Astrocyte (in vitro differentiated cells and primary cell): Measurements from ENCODE around the gene TUBA3E. TPM values are rescaled to one million over a fixed set of nuclear protein-coding genes. Genes with fewer than 3 reads are reported as not detected.
"Not testable (repeated sequence)": the region's sequence is repeated elsewhere in the genome, so short reads cannot be mapped to it uniquely, and the experiment has no call there.

ENCODE experiments used
- DNase-seq: peaks from one replicate; pipeline ENCODE4 v3.0.0-alpha.2; 2010; ENCODE audit warnings: low read depth
- FAIRE-seq: peaks from 2 replicates; lab custom pipeline; 2011; peaks lifted over from hg19 to GRCh38; lab: Jason Lieb, UNC
- H2AFZ ChIP-seq: 2 replicates; pipeline ENCODE4 v1.6.0; 2012; ENCODE audit warnings: low read depth, low read length, inconsistent platforms
- H3K27ac ChIP-seq: 2 replicates; pipeline ENCODE4 v1.5.1; 2011; ENCODE audit warnings: low read depth, low read length, inconsistent platforms
- H3K27me3 ChIP-seq: 2 replicates; pipeline ENCODE4 v1.6.0; 2011; ENCODE audit warnings: low read length, inconsistent platforms; ENCODE audit not compliant: insufficient read depth
- H3K36me3 ChIP-seq: 2 replicates; pipeline ENCODE4 v1.5.1; 2011; ENCODE audit warnings: low read length, inconsistent platforms; ENCODE audit not compliant: insufficient read depth
- H3K4me1 ChIP-seq: 2 replicates; pipeline ENCODE4 v1.5.1; 2011; ENCODE audit warnings: low read length, inconsistent platforms; ENCODE audit not compliant: insufficient read depth
- H3K4me2 ChIP-seq: 2 replicates; pipeline ENCODE4 v1.6.0; 2012; ENCODE audit warnings: low read length, inconsistent platforms
- H3K4me3 ChIP-seq: 2 replicates; pipeline ENCODE4 v1.5.1; 2011; ENCODE audit warnings: low read depth, mild to moderate bottlenecking, low read length, inconsistent platforms; ENCODE audit not compliant: insufficient read depth
- H3K79me2 ChIP-seq: 2 replicates; pipeline ENCODE4 v1.6.0; 2012; ENCODE audit warnings: mild to moderate bottlenecking, low read length, inconsistent platforms; ENCODE audit not compliant: insufficient read depth
- H3K9ac ChIP-seq: 2 replicates; pipeline ENCODE4 v1.6.0; 2012; ENCODE audit warnings: mild to moderate bottlenecking, low read length, inconsistent platforms
- H3K9me3 ChIP-seq: 2 replicates; pipeline ENCODE4 v1.5.1; 2012; ENCODE audit warnings: low read depth, mild to moderate bottlenecking, low read length, inconsistent platforms; ENCODE audit not compliant: insufficient read depth
- H4K20me1 ChIP-seq: 2 replicates; pipeline ENCODE4 v1.6.0; 2012; ENCODE audit warnings: low read length, inconsistent platforms; ENCODE audit not compliant: insufficient read depth
- H3K27ac Mint-ChIP-seq: one replicate; pipeline ENCODE4 v1.8.0; 2021; ENCODE audit warnings: mild to moderate bottlenecking, mixed read lengths; ENCODE audit not compliant: unreplicated experiment
- H3K27me3 Mint-ChIP-seq: one replicate; pipeline ENCODE4 v1.8.0; 2021; ENCODE audit warnings: low read depth, mixed read lengths; ENCODE audit not compliant: unreplicated experiment
- H3K36me3 Mint-ChIP-seq: one replicate; pipeline ENCODE4 v1.8.0; 2021; ENCODE audit warnings: low read depth, mixed read lengths; ENCODE audit not compliant: unreplicated experiment
- H3K4me1 Mint-ChIP-seq: one replicate; pipeline ENCODE4 v1.8.0; 2021; ENCODE audit warnings: low read depth, mixed read lengths; ENCODE audit not compliant: unreplicated experiment
- H3K4me3 Mint-ChIP-seq: one replicate; pipeline ENCODE4 v1.8.0; 2021; ENCODE audit warnings: mild to moderate bottlenecking, moderate library complexity, mixed read lengths; ENCODE audit not compliant: unreplicated experiment
- H3K9me3 Mint-ChIP-seq: one replicate; pipeline ENCODE4 v1.8.0; 2021; ENCODE audit warnings: mild to moderate bottlenecking, mixed read lengths; ENCODE audit not compliant: unreplicated experiment
- CTCF ChIP-seq: IDR thresholded peaks from 2 replicates; pipeline ENCODE4 v1.5.1; 2011; ENCODE audit warnings: low read depth, mild to moderate bottlenecking, inconsistent platforms, low read length, moderate library complexity; ENCODE audit not compliant: insufficient read depth
- EZH2 ChIP-seq: IDR thresholded peaks from 2 replicates; pipeline ENCODE4 v1.6.1; 2012; ENCODE audit warnings: mild to moderate bottlenecking, low read length, inconsistent platforms; ENCODE audit not compliant: insufficient read depth
- total RNA-seq: library from RNA; stranded (reverse); gene quantifications from 2 replicates; pipeline ENCODE4 v1.2.1, GENCODE V29; 2021

TUBA3E gene
- total RNA-seq, 1 donor from 2014 or later: not detected

GRCh38 chr2:130165293-130166016 is 32.8 kb downstream of the TUBA3E start:
- TF ChIP-seq CTCF: no peak
- TF ChIP-seq EZH2: no peak
- Mint-ChIP-seq H3K4me3 (no peak overlapping the region), H3K9me3 (no peaks in the 10 kb centered on the region), H3K27me3 (no peaks in the 10 kb centered on the region), H3K27ac (no peak overlapping the region), H3K4me1 (peaks cover 2% of the 10 kb centered on the region), H3K36me3 (peaks cover 13% of the 10 kb centered on the region)
- no peaks in the 10 kb centered on the region for H3K4me1 ChIP-seq
- H2AFZ ChIP-seq: no peak overlapping the region
- no peak overlapping the region for H3K27ac ChIP-seq
- no peak overlapping the region for H3K4me2 ChIP-seq
- no peaks in the 10 kb centered on the region for H3K9me3 ChIP-seq
- H3K27me3 ChIP-seq: no peaks in the 10 kb centered on the region
- no peak for DNase-seq
- H3K4me3 ChIP-seq: no peak overlapping the region
- FAIRE-seq: no peak
- H3K79me2 ChIP-seq: no peaks in the 10 kb centered on the region
- H4K20me1 ChIP-seq: peaks cover 6% of the 10 kb centered on the region
- peaks cover 19% of the 10 kb centered on the region for H3K36me3 ChIP-seq
- no peak overlapping the region for H3K9ac ChIP-seq

GRCh38 chr2:130162968-130163367 is 35.3 kb downstream of the TUBA3E start:
- peaks cover 2% of the 10 kb centered on the region for H3K4me1 Mint-ChIP-seq
- H3K27me3 ChIP-seq: no peaks in the 10 kb centered on the region
- peaks cover 13% of the 10 kb centered on the region for H3K36me3 Mint-ChIP-seq
- no peak overlapping the region for H3K27ac ChIP-seq
- no peaks in the 10 kb centered on the region for H3K9me3 Mint-ChIP-seq
- no peak overlapping the region for H2AFZ ChIP-seq
- H4K20me1 ChIP-seq: peaks cover 4% of the 10 kb centered on the region
- H3K79me2 ChIP-seq: no peaks in the 10 kb centered on the region
- H3K27ac Mint-ChIP-seq: no peak overlapping the region
- no peak for DNase-seq
- peaks cover 19% of the 10 kb centered on the region for H3K36me3 ChIP-seq
- H3K9me3 ChIP-seq: no peaks in the 10 kb centered on the region
- H3K4me3 ChIP-seq: no peak overlapping the region
- H3K4me3 Mint-ChIP-seq: no peak overlapping the region
- no peak for FAIRE-seq
- TF ChIP-seq EZH2 (no peak), CTCF (no peak)
- no peak overlapping the region for H3K9ac ChIP-seq
- H3K27me3 Mint-ChIP-seq: no peaks in the 10 kb centered on the region
- H3K4me2 ChIP-seq: no peak overlapping the region
- no peaks in the 10 kb centered on the region for H3K4me1 ChIP-seq

- H3K27ac Mint-ChIP-seq, H3K4me2 ChIP-seq, H3K4me1 Mint-ChIP-seq, H3K4me1 ChIP-seq, H3K27ac ChIP-seq, FAIRE-seq, H3K27me3 ChIP-seq, H4K20me1 ChIP-seq, H2AFZ ChIP-seq, H3K4me3 Mint-ChIP-seq, H3K27me3 Mint-ChIP-seq, H3K4me3 ChIP-seq, H3K79me2 ChIP-seq, DNase-seq, H3K9ac ChIP-seq, H3K9me3 ChIP-seq, H3K9me3 Mint-ChIP-seq: not testable (repeated sequence)
- peaks cover 13% of the 10 kb centered on the region for H3K36me3 Mint-ChIP-seq
- H3K36me3 ChIP-seq: peaks cover 15% of the 10 kb centered on the region
Observed at GRCh38 chr2:130162486-130162885, 35.8 kb downstream of the TUBA3E start.

GRCh38 chr2:130160838-130161705 is 37.2 kb downstream of the TUBA3E start:
- H3K27ac Mint-ChIP-seq, H3K27me3 Mint-ChIP-seq: not testable (repeated sequence)

More at GRCh38 chr2:130160838-130161705, 37.2 kb downstream of the TUBA3E start:
- H3K36me3 Mint-ChIP-seq: peaks cover 11% of the 10 kb centered on the region
- H3K9me3 ChIP-seq, DNase-seq, H3K4me2 ChIP-seq, H3K27ac ChIP-seq, H2AFZ ChIP-seq, H4K20me1 ChIP-seq, H3K4me1 Mint-ChIP-seq, H3K4me3 Mint-ChIP-seq, H3K4me1 ChIP-seq, H3K4me3 ChIP-seq, H3K9me3 Mint-ChIP-seq, H3K9ac ChIP-seq, H3K27me3 ChIP-seq, FAIRE-seq, H3K79me2 ChIP-seq: not testable (repeated sequence)
- H3K36me3 ChIP-seq: peaks cover 11% of the 10 kb centered on the region
